GM18861 (cell line): ENCODE results near the gene HSPA9.
A peak's percentile ranks its signal among the peaks of the same experiment; 100 is the strongest.

Experiments
- ATAC-seq: cut with Tn5 transposase; IDR thresholded peaks from one replicate; pipeline ENCODE4 v1.9.1; 2021; ENCODE audit not compliant: unreplicated experiment

HSPA9 gene

GRCh38 chr5:138564242-138564641, 11.0 kb downstream of the HSPA9 start:
- ATAC-seq = no peak

- no peak for ATAC-seq
Observed at GRCh38 chr5:138563340-138564118, 11.7 kb downstream of the HSPA9 start.

DNA sequence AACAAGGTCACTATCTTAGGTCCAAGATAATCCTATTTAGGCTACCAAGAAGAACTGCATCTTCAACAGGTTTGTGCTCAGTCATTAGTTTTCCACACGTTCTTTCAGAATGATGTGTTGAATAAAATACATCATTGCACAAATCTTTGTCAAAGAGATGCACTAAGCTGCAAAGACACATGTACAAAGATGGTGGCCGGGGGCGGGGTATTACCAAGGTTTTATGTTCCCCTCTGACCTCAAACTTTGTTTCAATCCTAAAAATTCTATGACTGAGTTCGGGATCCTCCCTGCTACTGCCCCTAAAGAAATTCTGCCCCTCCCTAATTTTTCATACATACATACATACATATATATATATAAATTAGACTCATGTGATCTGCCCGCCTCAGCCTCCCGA, 14.2 kb downstream of the HSPA9 start:
- no peak for ATAC-seq

DNA sequence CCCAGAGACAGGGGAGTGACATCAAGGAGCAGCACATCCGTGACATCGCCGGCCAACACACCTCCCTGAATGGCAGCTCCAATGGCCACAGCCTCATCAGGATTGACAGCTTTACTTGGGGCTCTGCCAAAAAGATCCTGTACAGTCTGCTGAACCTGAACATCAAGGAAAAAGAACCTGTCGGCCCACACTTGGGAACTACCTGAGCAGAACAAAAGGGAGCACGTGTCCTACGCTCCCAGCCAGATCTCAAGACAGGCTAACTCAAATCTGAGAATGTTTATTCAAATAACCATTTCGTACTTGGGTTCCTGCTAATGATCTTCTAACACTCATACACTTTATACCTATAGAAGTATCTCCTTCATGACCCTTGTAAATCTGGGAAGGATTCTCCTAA, 15.3 kb downstream of the HSPA9 start:
- ATAC-seq = no peak

DNA sequence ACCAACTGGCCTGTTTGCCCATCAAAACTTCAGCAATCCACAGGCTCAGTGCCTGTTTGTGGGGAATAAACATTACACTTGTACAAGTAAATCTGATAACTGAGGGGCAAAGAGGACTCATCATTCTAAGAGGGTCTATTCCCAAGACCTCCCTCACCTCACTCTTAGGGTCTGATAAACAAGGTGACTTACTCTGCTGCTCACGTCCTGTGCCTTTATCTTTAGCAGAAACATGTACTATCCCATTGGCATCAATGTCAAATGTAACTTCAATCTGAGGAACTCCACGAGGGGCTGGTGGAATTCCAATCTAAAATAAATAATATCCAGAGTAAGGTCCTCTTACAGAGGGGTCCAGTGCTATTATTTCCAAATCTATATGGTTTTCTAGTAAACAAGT, 17.5 kb downstream of the HSPA9 start:
- no peak for ATAC-seq

GRCh38 chr5:138554143-138554542, 21.1 kb downstream of the HSPA9 start:
- no peak for ATAC-seq

- no peak for ATAC-seq
Observed at GRCh38 chr5:138553437-138554095, 21.6 kb downstream of the HSPA9 start.

- no peak for ATAC-seq
Observed at GRCh38 chr5:138552657-138553056, 22.5 kb downstream of the HSPA9 start.

DNA sequence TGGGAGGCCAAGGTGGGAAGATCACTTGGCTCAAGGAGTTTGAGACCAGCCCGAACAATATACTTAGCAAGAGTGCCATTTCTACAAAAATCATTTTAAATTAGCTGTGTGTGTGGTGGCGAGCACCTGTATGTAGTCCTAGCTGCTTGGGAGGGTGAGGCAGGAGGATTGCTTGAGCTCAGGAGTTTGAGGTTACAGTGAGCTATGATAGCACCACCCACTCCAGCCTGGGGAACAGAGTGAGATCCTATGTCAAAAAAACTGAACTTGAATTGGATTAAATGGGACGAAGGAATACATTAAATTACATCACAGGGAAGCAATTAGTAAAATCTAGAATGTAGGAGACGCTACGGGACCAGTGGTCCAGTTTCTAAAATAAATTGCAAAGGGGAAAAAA, 25.8 kb downstream of the HSPA9 start:
- no peak for ATAC-seq

GRCh38 chr5:138545919-138546562, 29.2 kb downstream of the HSPA9 start:
- ATAC-seq = no peak

DNA sequence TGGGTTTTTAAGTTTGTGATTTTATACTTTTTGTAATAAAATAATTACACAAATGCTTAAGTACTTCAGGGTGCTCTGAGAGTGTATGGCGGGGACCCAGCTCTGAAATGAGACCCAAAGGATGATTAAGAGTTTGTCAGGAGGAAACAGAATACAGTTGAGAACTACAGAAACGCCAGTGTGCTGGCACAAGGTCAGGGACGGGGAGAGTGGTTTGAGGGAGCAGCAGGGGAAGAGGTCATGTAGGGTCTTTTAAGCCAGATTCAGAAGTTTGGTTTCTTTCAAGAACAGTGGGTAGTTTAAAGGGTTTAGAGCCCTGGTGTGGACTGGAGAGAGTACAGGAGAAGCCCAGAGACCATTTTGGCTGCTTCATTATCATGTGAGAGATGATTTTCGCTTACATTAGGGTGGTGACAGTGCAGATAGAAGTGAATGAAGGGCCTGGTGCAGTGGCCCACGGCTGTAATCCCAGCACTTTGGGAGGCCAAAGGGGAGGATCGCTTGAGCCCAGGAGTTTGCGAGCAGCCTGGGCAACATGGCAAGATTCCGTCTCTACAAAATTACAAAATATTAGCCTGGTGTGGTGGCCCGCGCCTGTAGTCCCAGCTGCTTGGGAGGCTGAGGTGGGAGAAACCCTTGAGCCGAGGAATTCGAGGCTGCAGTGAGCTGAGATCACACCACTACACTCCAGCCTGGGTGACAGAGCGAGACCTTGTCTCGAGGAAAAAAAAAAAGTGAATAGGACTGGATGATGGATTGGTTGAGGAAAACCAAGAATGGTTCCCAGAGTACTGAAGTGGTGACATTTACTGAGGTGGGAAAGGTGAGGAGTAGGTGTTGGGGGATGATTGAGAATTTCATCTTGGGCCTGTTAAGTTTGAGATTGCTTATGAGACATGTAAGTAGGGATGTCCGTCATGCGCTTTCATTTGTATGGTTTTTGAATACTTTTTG, 30.7 kb downstream of the HSPA9 start:
- ATAC-seq = no peak

GRCh38 chr5:138543730-138544104, 31.5 kb downstream of the HSPA9 start:
- peak; percentile 23 for ATAC-seq

GRCh38 chr5:138542956-138543729, 32.1 kb downstream of the HSPA9 start, which contains the start of gene ETF1:
Gene ETF1 (minus strand): TSS chr5:138543236. CDS start chr5:138542918, 318 bp downstream.
- ATAC-seq = peak; percentile 82

GRCh38 chr5:138542180-138542955, 32.8 kb downstream of the HSPA9 start:
- no peak for ATAC-seq

DNA sequence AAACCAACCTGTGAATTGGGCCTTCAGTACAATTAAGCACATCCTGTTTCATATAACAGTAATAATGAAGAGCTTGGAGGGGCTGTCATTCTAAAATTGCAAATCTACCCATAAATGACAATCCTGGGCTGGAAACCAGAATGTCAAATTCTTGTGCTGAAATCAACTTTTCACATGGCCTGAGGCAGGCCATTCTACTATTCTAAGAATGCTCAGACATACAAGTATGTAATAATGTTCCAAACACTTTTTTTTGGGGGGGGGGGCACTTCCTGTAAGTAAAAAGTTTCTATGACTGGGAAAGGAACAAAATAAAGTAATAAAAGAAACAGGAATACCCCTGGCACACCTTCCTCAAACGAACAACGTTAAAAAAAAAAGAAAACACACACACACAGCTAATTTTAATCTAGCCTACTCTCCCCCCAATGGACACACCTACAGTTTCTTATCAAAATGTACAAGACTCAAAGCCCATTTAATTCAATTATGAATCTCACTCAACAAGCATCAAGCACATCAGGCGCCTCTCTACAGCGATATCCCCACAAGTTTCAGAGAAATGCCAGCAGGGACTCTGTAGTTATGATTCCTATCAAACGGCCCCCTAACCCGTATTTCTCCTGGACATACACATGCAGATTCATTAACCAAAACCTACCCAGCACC, 33.6 kb downstream of the HSPA9 start:
- no peak for ATAC-seq

- ATAC-seq = no peak
Observed at GRCh38 chr5:138539791-138540190, 35.4 kb downstream of the HSPA9 start.

GRCh38 chr5:138538943-138539627, 36.1 kb downstream of the HSPA9 start:
- no peak for ATAC-seq

DNA sequence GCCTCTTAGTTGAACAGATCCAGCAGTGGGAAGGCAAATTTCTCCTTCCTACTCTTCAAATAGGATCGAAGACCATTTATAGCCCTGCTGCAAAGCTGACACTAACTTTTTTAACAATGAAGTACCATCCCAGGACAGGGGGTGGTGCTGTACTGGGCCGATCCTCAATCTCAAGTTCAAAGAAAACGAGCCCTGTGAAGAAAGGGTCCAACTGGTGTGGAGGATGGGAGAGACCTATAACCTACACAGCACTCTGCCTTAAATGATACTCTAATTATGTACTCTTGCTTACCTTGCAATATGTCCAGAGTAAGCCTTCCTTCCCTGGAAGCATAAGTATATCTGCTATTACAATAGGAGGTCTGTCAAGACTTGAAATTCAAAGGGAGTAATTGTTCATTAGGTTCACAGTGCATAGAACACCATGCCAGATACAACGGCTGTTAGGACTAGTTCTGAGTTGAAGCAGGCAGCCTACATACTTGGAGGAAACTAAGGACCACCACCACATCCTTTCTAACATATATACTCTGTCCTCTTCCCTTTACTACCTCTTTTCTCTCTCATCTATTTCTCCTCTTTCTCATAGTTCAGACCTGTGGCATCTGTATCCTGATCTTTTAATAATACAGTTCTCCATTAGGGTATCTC, 38.4 kb downstream of the HSPA9 start:
- no peak for ATAC-seq
